UCSD-AML1 (cell line): ENCODE data around the gene LEF1.

ENCODE experiments used
- DNase-seq: peaks from one replicate; lab custom pipeline; 2025; ENCODE audit not compliant: unreplicated experiment; lab: John Stamatoyannopoulos, UW

LEF1 gene

DNA sequence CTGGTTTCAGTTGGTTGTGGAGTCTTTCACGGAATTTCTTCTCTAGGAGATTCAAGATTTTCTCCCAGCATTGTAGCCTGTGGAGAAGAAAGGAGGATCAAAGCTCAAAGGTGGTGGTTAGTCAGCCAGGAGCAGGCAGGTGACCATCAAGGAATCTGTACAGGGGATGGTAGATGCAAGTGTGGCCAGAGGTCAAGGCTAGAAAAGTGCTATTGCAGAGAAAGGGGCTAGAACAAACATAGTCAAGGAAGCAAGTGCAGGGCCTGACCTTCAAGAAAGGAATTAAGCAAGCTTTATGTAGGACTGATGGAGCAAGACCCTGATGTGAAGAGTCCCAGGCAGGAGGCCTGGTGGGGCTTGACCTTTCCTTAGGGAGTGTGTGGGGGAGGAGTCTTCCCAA is 162.9 kb downstream of the LEF1 start:
- DNase-seq: no peak

DNA sequence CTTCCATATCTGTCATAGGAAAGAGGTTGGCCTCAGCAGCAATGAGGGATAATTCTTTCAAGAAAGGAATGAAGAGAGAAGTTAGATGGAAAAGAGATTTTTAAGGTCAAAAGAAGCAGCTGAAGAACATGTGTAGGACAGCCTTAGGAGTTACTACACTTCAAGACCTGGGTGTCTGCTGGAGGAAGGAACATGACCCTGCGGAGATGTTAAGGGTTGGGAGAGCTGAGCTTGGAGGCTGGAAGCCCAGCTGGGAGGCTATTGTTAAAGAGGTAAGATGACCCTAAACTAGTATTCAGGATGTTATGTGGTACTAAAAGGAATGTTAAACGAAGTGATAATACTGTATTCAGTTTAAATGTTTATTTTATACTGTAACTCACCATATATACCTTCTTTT is 164.1 kb downstream of the LEF1 start:
- DNase-seq: no peak

DNA sequence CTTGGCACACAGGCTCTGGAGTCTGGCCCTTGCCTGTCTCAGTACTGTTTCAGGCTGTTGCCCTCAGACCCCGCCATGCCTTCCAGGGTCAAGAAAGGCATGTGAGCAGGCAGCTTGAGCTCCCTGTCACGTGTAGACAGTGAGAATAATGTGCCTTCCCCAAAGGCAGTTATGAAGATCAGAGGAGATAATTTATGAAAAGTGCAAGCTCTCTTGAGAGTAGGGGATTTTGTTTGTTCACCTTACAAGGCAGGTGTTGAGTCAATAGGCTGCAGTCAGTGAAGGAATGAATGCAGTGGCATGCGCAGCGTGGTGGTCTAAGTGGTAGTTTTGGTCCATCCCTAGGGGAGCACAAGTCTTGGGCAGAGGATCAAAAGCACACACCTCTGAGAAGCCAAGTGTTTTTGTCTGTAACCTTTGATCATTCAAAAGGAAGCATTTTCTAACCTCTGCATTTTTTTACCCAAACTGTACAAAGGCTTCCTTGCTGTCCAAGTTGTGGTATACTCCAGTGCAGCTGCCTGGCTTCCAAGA is 164.7 kb downstream of the LEF1 start:
- no peak for DNase-seq

DNA sequence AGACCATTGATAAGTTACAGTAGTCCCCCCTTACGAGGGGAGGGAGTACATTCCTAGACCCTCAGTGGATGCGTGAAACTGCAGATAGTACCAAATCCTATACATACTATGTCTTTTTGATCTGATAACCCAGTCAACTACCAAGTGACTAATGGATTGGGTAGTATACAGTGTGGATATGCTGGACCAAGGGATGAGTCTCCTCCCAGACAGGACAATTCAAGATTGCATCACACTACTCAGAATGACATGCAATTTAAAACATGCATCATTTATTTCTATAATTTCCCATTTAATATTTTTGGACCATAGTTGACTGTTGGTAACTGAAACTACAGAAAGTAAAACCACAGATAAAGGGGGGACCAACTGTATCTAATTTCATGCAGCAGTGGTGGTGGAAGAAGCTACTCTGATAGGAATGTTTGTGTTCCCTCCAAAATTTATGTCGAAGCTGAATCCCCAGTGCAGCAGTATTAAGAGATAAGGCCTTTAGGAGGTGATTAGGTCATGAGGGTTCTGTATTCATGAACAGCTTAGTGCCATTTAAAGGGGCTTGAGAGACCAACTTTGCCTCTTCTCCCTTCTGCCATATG is 167.1 kb downstream of the LEF1 start:
- DNase-seq: no peak

DNA sequence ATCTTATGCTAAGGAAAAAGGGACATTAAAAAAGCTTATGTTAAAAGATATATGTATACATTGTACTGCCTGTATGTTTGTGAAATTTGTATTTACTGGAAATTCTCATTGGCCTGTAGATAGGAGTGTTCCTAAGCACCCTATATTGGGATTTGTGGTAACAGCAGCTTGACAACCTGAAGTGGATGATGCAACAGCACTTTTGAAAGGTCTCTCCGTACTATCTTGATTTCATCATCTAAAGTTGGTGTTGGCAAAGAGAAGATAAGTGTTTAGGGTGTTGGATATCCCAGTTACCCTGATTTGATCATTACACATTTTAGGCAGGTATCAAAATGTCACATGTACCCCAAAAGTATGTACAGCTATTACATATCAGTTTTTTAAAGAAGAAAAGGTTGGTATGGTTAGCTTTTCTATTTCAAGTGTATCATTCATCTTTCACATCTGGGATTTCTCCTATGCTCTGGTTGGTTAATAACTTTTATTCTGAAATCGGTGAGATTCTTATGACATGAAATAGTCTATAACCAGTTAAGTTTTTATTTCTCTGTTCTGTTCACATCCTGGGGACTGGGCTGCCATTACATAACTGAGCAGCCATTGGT is 168.7 kb downstream of the LEF1 start:
- no peak for DNase-seq

DNA sequence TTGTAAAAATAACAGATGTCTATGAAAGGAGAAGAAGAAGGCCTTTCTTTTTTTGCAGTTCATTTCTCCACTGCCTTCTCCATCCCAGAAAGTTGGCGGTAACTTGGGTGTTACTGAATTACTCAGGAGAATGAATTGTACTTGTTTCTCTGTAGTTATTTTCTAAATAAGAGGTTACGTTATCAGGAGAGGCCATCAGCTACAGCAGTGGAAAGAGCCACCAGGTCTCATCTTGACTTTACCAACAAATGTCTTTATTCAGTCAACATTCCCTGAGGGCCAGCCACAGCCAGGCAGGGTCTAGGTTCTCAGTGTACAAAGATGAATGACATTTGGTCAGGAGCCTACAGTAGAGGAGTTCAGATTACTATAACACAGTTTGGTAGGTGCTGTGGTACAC is 170.9 kb downstream of the LEF1 start:
- DNase-seq: no peak
